Measurements from ENCODE around the gene CUL7. TPM values are rescaled to one million over a fixed set of nuclear protein-coding genes. Genes with fewer than 3 reads are reported as not detected.

CUL7 gene
- polyA plus RNA-seq, 1 donor from 2014 or later = 25.7 TPM

- no peaks in the 10 kb centered on the region for H3K36me3 ChIP-seq (ENCODE audit: insufficient read depth, low read length)
- H3K4me2 ChIP-seq (ENCODE audit: low read length) = no peak overlapping the region
- no peaks in the 10 kb centered on the region for H3K27me3 ChIP-seq (ENCODE audit: insufficient read depth, low read depth, low read length)
- no peak overlapping the region for H2AFZ ChIP-seq (ENCODE audit: low read depth, low read length)
- H3K27ac ChIP-seq (ENCODE audit: low read length) = no peak overlapping the region
- H3K79me2 ChIP-seq (replicated peaks; ENCODE audit: insufficient read depth, low read length) = peaks cover 10% of the 10 kb centered on the region
- no peak overlapping the region for H3K4me3 ChIP-seq (ENCODE audit: low read length)
- no peaks in the 10 kb centered on the region for H3F3A ChIP-seq (ENCODE audit: insufficient read depth, low read length, poor library complexity, severe bottlenecking)
- H3K9me2 ChIP-seq (ENCODE audit: insufficient read depth, low read length) = no peaks in the 10 kb centered on the region
- H4K20me1 ChIP-seq (ENCODE audit: insufficient read depth) = no peaks in the 10 kb centered on the region
- no peaks in the 10 kb centered on the region for H3K9me3 ChIP-seq (ENCODE audit: low read length)
- no peak overlapping the region for H3K9ac ChIP-seq (ENCODE audit: low read length)
- no peak for TF ChIP-seq POLR2AphosphoS5 (IDR thresholded peaks at IDR 0.05)
- no peak for TF ChIP-seq EP300 (conservative IDR thresholded peaks at IDR 0.05; ENCODE audit: poor library complexity, severe bottlenecking)
- TF ChIP-seq, protein P1, sequence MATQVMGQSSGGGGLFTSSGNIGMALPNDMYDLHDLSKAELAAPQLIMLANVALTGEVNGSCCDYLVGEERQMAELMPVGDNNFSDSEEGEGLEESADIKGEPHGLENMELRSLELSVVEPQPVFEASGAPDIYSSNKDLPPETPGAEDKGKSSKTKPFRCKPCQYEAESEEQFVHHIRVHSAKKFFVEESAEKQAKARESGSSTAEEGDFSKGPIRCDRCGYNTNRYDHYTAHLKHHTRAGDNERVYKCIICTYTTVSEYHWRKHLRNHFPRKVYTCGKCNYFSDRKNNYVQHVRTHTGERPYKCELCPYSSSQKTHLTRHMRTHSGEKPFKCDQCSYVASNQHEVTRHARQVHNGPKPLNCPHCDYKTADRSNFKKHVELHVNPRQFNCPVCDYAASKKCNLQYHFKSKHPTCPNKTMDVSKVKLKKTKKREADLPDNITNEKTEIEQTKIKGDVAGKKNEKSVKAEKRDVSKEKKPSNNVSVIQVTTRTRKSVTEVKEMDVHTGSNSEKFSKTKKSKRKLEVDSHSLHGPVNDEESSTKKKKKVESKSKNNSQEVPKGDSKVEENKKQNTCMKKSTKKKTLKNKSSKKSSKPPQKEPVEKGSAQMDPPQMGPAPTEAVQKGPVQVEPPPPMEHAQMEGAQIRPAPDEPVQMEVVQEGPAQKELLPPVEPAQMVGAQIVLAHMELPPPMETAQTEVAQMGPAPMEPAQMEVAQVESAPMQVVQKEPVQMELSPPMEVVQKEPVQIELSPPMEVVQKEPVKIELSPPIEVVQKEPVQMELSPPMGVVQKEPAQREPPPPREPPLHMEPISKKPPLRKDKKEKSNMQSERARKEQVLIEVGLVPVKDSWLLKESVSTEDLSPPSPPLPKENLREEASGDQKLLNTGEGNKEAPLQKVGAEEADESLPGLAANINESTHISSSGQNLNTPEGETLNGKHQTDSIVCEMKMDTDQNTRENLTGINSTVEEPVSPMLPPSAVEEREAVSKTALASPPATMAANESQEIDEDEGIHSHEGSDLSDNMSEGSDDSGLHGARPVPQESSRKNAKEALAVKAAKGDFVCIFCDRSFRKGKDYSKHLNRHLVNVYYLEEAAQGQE (IDR thresholded peaks at IDR 0.05; ENCODE audit: borderline replicate concordance) = no peak
- no peak for TF ChIP-seq RAD21 (conservative IDR thresholded peaks at IDR 0.05)
- no peak for TF ChIP-seq EZH2 (IDR thresholded peaks at IDR 0.05; ENCODE audit: borderline replicate concordance, insufficient read depth, low read length, poor library complexity, severe bottlenecking)
- no peak for TF ChIP-seq MXI1 (conservative IDR thresholded peaks at IDR 0.05; ENCODE audit: poor library complexity, severe bottlenecking)
- no peak for TF ChIP-seq SMC3 (conservative IDR thresholded peaks at IDR 0.05; ENCODE audit: poor library complexity)
- no peak for TF ChIP-seq CTCF (IDR thresholded peaks at IDR 0.05; ENCODE audit: poor library complexity, severe bottlenecking)
- no peak for TF ChIP-seq TAF1 (IDR thresholded peaks at IDR 0.05; ENCODE audit: low read depth)
Measured at GRCh38 chr6:43096451-43097097, 42.9 kb upstream of the CUL7 start.

DNA sequence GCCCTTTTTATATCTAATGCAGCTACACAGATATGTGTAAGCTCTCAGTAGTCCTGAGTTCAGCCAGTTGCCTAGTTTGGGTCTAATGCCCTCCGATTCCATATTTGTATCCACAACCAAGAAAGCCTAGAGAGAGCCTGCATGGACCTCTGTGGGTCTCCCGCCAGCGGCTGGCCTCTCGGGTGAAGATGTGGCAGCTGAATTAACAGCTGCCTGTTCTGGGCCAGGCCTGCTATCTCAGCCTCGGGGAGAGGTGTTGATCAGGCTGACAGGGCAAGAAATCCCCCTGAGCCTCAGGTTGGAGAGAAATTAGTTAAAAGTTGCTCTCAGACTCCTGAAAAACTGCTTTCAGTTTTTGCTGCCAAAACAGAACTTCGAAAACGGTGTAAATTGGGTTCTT lies 42.3 kb upstream of the CUL7 start:
- Histone ChIP-seq H3K9me2 (ENCODE audit: insufficient read depth, low read length) (no peaks in the 10 kb centered on the region), H4K20me1 (ENCODE audit: insufficient read depth) (no peaks in the 10 kb centered on the region), H3K4me2 (ENCODE audit: low read length) (no peak overlapping the region), H3K27ac (ENCODE audit: low read length) (no peak overlapping the region), H3K9ac (ENCODE audit: low read length) (no peak overlapping the region), H3F3A (ENCODE audit: insufficient read depth, low read length, poor library complexity, severe bottlenecking) (no peaks in the 10 kb centered on the region), H3K36me3 (ENCODE audit: insufficient read depth, low read length) (no peaks in the 10 kb centered on the region), H3K4me3 (ENCODE audit: low read length) (no peak overlapping the region), H3K79me2 (replicated peaks; ENCODE audit: insufficient read depth, low read length) (peaks cover 10% of the 10 kb centered on the region), H3K9me3 (ENCODE audit: low read length) (no peaks in the 10 kb centered on the region), H3K27me3 (ENCODE audit: insufficient read depth, low read depth, low read length) (no peaks in the 10 kb centered on the region), H2AFZ (ENCODE audit: low read depth, low read length) (no peak overlapping the region)
- no peak for TF ChIP-seq SMC3 (conservative IDR thresholded peaks at IDR 0.05; ENCODE audit: poor library complexity)
- no peak for TF ChIP-seq MXI1 (conservative IDR thresholded peaks at IDR 0.05; ENCODE audit: poor library complexity, severe bottlenecking)
- no peak for TF ChIP-seq EZH2 (IDR thresholded peaks at IDR 0.05; ENCODE audit: borderline replicate concordance, insufficient read depth, low read length, poor library complexity, severe bottlenecking)
- no peak for TF ChIP-seq CTCF (IDR thresholded peaks at IDR 0.05; ENCODE audit: poor library complexity, severe bottlenecking)
- TF ChIP-seq TAF1 (IDR thresholded peaks at IDR 0.05; ENCODE audit: low read depth) = no peak
- TF ChIP-seq, protein P1 (IDR thresholded peaks at IDR 0.05; ENCODE audit: borderline replicate concordance) = no peak
- TF ChIP-seq EP300 (conservative IDR thresholded peaks at IDR 0.05; ENCODE audit: poor library complexity, severe bottlenecking) = no peak

Measured in neural cell (in vitro differentiated cells).